ENCODE data around the gene IPMK.

DNA sequence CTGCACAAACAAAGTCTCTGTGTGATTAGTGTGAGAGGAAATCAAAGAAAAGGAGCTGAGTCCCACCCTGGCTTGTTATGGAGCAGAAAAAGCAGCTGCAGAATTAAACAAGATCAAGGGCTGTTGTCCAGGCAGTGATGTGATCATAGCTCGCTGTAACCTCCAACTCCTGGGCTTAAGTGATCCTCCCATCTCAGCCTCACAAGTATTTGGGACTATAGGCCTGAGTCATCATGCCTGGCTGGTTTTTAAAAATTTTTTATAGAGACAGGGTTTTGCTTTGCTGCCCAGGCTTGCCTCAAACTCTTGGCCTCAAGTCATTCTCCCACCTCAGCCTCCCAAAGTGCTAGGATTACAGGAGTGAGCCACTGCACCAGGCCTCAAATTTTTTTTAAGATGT, 88.9 kb downstream of the IPMK start:
- TF ChIP-seq, protein P1, sequence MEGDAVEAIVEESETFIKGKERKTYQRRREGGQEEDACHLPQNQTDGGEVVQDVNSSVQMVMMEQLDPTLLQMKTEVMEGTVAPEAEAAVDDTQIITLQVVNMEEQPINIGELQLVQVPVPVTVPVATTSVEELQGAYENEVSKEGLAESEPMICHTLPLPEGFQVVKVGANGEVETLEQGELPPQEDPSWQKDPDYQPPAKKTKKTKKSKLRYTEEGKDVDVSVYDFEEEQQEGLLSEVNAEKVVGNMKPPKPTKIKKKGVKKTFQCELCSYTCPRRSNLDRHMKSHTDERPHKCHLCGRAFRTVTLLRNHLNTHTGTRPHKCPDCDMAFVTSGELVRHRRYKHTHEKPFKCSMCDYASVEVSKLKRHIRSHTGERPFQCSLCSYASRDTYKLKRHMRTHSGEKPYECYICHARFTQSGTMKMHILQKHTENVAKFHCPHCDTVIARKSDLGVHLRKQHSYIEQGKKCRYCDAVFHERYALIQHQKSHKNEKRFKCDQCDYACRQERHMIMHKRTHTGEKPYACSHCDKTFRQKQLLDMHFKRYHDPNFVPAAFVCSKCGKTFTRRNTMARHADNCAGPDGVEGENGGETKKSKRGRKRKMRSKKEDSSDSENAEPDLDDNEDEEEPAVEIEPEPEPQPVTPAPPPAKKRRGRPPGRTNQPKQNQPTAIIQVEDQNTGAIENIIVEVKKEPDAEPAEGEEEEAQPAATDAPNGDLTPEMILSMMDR (IDR thresholded peaks at IDR 0.05): no peak
- no peak for TF ChIP-seq ESRRA (CRISPR knock-in tag; IDR thresholded peaks at IDR 0.05; ENCODE audit: borderline replicate concordance)
- no peak for TF ChIP-seq FOXJ3 (CRISPR knock-in tag; IDR thresholded peaks at IDR 0.05; ENCODE audit: borderline replicate concordance)
- TF ChIP-seq, protein P2, sequence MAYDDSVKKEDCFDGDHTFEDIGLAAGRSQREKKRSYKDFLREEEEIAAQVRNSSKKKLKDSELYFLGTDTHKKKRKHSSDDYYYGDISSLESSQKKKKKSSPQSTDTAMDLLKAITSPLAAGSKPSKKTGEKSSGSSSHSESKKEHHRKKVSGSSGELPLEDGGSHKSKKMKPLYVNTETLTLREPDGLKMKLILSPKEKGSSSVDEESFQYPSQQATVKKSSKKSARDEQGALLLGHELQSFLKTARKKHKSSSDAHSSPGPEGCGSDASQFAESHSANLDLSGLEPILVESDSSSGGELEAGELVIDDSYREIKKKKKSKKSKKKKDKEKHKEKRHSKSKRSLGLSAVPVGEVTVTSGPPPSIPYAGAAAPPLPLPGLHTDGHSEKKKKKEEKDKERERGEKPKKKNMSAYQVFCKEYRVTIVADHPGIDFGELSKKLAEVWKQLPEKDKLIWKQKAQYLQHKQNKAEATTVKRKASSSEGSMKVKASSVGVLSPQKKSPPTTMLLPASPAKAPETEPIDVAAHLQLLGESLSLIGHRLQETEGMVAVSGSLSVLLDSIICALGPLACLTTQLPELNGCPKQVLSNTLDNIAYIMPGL (CRISPR knock-in tag; IDR thresholded peaks at IDR 0.05): no peak
- TF ChIP-seq FOXK1 (CRISPR knock-in tag; IDR thresholded peaks at IDR 0.05): no peak
- no peak for TF ChIP-seq ZNF138 (CRISPR knock-in tag; conservative IDR thresholded peaks at IDR 0.05)
- TF ChIP-seq, protein P3, sequence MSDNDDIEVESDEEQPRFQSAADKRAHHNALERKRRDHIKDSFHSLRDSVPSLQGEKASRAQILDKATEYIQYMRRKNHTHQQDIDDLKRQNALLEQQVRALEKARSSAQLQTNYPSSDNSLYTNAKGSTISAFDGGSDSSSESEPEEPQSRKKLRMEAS (CRISPR knock-in tag; IDR thresholded peaks at IDR 0.05): no peak
- no peak for TF ChIP-seq TP53 (CRISPR knock-in tag; IDR thresholded peaks at IDR 0.05)

Measured in WTC11 (cell line).